ENCODE measurements around the gene LZTR1. TPM values are rescaled to one million over a fixed set of nuclear protein-coding genes. Genes with fewer than 3 reads are reported as not detected.
"Not testable (repeated sequence)": the region's sequence is repeated elsewhere in the genome, so short reads cannot be mapped to it uniquely, and the experiment has no call there.

LZTR1 gene
- total RNA-seq, 1 donor from 2014 or later: 24.7 TPM

DNA sequence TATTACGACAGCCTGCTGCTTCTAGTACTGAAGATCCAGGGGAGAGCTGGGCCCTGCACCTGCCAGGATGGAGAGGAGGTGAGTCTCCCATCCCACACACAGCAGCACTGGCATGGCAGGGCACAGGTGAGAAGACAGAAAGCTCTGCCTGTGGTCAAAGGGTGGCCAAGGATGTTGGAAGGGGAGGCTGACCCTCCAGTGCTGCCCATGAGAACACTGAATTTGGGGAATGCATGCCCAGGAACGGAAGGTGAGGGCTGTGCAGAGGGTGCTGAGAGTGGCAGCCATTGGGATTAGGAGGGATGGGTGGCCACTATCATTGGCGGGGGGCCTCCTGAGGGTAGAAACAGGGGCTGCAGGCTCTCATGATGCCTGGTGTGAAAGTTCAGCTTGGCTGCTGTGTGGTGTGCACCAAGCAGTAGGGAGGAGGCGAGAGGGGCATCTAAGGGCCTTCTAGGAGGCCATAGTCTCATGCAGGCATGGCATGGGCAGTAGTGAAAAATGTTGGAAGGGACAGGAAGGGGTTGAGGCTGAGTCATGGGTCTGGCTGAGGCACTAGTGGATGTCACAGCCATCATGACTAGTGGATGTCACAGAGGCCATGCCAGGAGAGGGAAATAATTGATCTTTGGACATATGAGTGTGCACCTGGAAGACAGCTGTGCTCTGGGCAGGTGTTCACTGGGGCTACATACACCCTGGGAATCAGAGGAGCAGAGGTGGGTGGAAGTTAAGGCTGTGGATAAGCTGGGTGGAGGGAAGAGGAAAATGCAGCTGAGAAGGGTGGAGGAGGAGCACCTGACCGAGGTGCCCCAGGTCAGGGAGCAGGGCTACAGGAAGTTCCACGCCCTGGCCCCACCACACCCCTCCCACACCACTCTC lies 61.1 kb downstream of the LZTR1 start:
- intact Hi-C loops (cut with DNase I): no loop called here
- ATAC-seq (ENCODE audit: poor library complexity): no peak
- no peak for DNase-seq

DNA sequence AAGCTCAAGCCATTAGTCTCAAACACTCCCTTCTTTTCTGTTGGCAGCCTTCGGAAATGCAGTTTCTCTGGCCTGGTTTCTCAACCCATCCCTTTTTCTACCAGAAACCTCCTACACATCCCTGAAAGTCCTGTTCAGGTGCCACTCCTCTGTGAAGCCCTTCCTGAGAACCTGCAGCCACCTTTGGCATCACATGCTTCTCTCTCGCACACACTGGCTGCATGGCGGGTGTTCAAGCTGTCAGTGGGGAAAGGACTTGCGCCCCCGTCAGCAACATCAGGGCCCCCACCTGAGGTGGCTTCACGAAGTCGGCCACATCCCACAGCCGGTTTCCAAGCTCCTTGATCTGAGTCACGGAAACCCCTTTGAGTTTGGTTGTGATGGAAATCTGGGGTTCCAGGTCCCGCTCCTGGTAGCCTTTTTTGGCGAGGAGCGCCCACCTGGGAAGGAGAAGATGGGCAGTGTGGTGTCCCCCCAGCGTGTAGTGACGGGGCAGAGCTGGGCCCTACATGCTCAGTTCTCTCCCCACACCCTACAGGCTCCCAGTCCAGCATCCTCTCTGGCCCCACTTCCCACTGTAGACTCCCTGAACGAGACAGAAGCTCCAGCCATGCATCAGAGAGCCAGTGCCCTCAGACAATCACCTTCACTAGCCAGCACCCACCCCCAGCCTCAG lies 61.9 kb downstream of the LZTR1 start:
- intact Hi-C loops (cut with DNase I): no loop called here
- no peak for ATAC-seq (ENCODE audit: poor library complexity)
- no peak for DNase-seq

DNA sequence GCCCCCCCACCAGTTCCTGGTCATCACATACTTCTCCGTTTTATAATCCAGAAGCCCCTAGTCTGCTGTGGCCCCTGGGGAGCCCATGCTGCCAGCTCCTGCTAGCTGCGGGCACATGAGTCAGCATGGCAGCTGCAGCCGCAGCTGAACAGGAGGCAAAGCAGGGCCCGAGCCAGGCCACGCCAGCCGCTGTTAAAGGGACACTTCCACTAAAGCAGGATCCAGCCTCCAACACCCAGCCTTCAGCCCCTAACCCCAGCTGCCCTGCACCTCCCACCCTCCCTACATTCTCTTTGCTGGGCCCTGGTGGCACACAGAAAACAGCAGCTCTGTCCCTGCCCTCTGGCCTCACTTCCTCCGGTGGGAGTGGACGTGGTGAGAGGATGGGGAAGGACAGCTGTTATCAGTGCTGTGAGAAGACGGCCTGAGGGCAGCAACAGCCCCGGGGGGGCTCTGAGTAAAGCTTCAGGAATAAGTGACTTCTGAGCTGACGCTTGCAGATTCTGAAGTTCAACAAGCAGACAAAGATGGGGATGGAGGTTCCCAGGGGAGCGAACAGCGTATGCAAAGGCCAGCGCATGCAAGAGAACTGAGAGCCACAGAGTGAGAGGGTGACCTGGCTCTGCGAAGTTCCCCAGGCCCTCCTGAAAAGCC lies 63.0 kb downstream of the LZTR1 start:
- intact Hi-C loops (cut with DNase I): no loop called here
- DNase-seq: no peak
- ATAC-seq (ENCODE audit: poor library complexity): peak; percentile 64

DNA sequence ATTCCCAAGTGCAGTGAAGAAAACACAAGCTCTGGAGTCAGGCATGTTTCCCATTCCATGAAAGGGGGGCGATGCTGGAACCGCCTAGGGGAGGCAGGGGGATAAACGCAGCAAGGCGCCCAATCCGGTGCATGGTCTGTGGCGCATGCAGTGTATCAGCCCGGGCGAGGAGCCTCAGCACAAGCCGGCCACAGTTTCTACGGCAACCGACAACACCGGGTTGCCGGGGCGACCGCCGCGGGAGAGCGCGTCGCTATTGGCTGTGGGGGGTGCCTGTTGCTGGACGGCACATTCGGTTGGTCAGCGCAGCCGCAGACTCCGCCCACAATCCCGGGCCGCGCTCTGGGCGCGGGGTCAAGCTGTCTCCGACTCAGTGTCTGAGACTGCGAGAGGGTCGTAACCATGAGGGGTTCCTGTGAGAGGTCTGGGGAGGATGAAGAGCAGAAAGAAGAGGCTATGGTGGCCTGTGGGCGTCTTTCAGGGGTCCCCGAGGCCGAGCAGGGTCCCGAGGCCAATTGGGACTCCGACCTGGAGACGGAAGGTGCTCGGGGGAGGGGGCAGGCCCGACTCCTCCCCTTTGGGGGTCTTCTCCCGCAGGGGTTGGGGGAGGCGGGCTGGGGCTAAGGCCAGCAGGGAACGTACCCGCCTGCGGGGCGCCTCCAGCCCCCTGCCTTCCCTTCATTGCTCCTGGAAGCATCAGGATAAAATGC lies 63.6 kb downstream of the LZTR1 start, which contains the start of gene LRRC74B:
TSS of gene LRRC74B (plus strand) at position 362 of the 710 bp plus-strand sequence. CDS start at position 403, 41 bp downstream.
- ATAC-seq (ENCODE audit: poor library complexity) (peak; percentile 98), DNase-seq (peak; percentile 94)
- intact Hi-C loops (cut with DNase I): no loop called here

DNA sequence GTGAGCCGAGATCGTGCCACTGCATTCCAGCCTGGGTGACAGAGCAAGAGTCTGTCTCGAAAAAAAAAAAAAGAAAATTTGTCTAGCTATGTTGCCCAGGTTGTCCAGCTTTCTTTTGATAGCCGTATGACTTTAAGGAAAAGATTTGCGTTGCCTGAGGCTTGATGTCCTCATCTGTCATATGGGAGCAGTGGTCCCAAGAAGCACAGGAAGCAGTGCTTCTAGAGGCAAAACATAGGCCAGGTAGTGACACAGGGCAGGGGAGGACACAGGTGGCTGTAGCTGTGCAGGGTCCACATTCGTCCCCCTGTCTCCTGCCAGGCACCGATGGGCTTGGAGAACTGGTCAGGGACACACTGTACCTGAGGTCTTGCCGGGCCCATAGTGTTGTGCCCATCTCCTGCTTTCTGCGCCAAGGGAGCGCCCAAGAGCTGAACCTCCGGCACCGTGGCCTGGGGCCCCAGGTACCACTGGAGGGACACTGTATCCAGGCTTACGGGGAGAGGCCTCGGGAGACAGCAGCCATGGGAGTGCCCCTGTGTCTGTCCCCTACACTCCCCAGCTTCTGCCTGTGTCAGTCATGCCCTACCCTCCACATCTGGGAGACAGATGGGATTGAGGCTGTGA lies 65.1 kb downstream of the LZTR1 start:
- intact Hi-C loops (cut with DNase I): no loop called here
- no peak for ATAC-seq (ENCODE audit: poor library complexity)
- no peak for DNase-seq

DNA sequence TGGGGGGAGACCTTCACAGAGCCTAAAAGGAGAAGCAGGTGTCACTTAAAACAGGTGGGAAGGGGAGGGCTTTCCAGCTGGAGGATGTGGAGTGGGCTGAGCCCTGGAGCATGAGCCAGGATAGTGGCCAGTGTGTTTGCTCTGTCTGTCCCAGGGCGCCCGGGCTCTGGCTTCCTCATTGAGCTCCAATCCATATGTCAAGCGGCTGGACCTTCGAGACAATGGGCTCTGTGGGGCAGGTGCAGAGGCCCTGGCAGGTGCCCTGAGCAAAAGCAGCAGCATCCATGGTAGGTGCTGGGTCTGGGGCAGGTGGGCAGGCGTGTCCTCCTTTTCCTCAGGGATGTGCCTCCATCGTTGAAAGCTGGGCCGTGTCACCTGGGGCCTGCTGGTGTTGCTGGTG lies 65.6 kb downstream of the LZTR1 start:
- ATAC-seq (ENCODE audit: poor library complexity): no peak
- intact Hi-C loops (cut with DNase I): no loop called here
- no peak for DNase-seq

DNA sequence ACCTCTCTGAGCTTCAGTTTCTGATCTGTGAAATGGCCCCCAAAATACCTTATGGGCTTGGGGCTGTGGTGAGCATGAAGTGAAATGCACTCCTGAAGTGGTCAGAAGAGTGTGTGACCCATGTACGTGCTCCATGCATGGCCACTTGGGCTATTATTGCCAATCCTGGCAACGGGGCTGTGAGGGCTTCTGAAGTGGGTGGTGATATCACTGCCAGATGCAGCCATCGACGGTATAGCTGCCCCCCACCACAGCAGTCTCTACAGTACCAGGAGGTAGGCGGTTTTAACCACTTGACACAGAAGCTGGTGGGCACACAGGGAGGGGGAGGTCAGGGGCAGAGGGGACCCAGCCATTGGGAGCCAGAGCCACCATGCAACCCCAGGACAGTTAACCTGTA lies 66.4 kb downstream of the LZTR1 start:
- ATAC-seq (ENCODE audit: poor library complexity); intact Hi-C loops (cut with DNase I); DNase-seq: not testable (repeated sequence)

Small RNA genes lying within 50 kb of the gene (microRNA-seq; reads per million reads assigned to microRNA genes)
- not detected for gene MIR649

Other genes starting within 250 kb of the LZTR1 start
- 0.08 TPM for gene SERPIND1, start 208.2 kb upstream of the LZTR1 start, total RNA-seq
- 38.4 TPM for gene PI4KA, start 123.5 kb upstream of the LZTR1 start, total RNA-seq
- gene SNAP29, start 123.3 kb upstream of the LZTR1 start, total RNA-seq: 22.3 TPM
- gene CRKL, start 64.9 kb upstream of the LZTR1 start, total RNA-seq: 50.1 TPM
- 0.67 TPM for gene AIFM3, start 15.0 kb upstream of the LZTR1 start, total RNA-seq
- gene THAP7, start 19.8 kb downstream of the LZTR1 start, total RNA-seq: 19.4 TPM
- 3.9 TPM for gene P2RX6, start 32.9 kb downstream of the LZTR1 start, total RNA-seq
- gene SLC7A4, start 50.3 kb downstream of the LZTR1 start, total RNA-seq: 0.16 TPM
- not detected for gene LRRC74B, start 63.6 kb downstream of the LZTR1 start, total RNA-seq